Endothelial cell of umbilical vein (primary cell): Measurements from ENCODE around the gene USP48.

ENCODE experiments used
- CTCF ChIP-seq, 2 donors: IDR thresholded peaks; 1 replicate in 1 of 2; 2 replicates in 1 of 2; pipeline ENCODE4 v1.5.1; 2011; ENCODE audit warnings: low read length in 2 of 2, mild to moderate bottlenecking in 2 of 2, moderate library complexity in 2 of 2, control low read depth in 1 of 2, inconsistent platforms in 1 of 2, low read depth in 1 of 2; ENCODE audit not compliant: insufficient read depth in 1 of 2; ENCODE audit errors: extremely low read depth in 1 of 2
- EZH2 ChIP-seq: IDR thresholded peaks from 2 replicates; pipeline ENCODE4 v1.6.1; 2012; ENCODE audit warnings: borderline replicate concordance, low read depth, mild to moderate bottlenecking, moderate library complexity, low read length, inconsistent platforms; ENCODE audit not compliant: severe bottlenecking
- FOS ChIP-seq: IDR thresholded peaks from 2 replicates; pipeline ENCODE4 v1.6.1; 2011; ENCODE audit warnings: mild to moderate bottlenecking, low read length, moderate library complexity, borderline replicate concordance; ENCODE audit not compliant: insufficient read depth
- GATA2 ChIP-seq: IDR thresholded peaks from 2 replicates; pipeline ENCODE4 v1.7.0; 2011; ENCODE audit warnings: low read depth, mild to moderate bottlenecking, moderate library complexity, mixed read lengths, low read length; ENCODE audit not compliant: insufficient read length, insufficient read depth
- MAX ChIP-seq: IDR thresholded peaks from 2 replicates; pipeline ENCODE4 v1.6.1; 2011; ENCODE audit not compliant: insufficient read depth, insufficient read length
- POLR2A ChIP-seq: IDR thresholded peaks from 2 replicates; pipeline ENCODE4 v1.6.1; 2012; ENCODE audit warnings: low read depth, mild to moderate bottlenecking, control low read depth, low read length
- POLR2AphosphoS5 ChIP-seq: IDR thresholded peaks from 2 replicates; pipeline ENCODE4 v1.6.1; 2012; ENCODE audit warnings: low read depth, mild to moderate bottlenecking, control low read depth, low read length, moderate library complexity; ENCODE audit not compliant: insufficient read depth

DNA sequence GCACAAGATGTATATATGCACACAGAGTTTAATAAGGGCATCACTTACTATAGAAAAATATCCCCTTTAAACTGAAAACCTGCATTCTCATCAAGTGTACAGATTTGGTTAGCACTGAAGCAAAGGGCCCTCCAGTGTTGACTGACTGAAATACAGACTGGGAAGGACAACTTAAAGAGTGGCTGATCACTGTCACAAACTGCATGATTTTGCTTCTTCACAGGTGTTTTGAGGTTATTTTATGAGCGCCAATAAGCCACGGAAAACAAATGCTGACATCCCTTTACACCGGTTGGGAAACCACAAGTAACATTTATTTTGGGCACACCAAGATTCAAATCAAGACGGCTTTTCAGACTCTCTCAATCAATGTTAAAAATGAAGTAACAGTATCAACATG is 82.9 kb downstream of the USP48 start:
- TF ChIP-seq CTCF (IDR thresholded peaks at IDR 0.05; ENCODE audit: extremely low read depth in 1 of 2, insufficient read depth in 1 of 2, low read depth in 1 of 2, low read length in 2 of 2) (no peak), POLR2AphosphoS5 (no peak), POLR2A (no peak), MAX (no peak), GATA2 (no peak), EZH2 (no peak), FOS (no peak)
